ENCODE results near the gene SH3BP2. TPM values are rescaled to one million over a fixed set of nuclear protein-coding genes. Genes with fewer than 3 reads are reported as not detected.

Gene SH3BP2
- total RNA-seq: 10 to 100 TPM; 10.4 to 36.9 (median 16.4) TPM
- polyA plus RNA-seq: 10 to 100 TPM; 12.3 to 47.7 TPM
- long read RNA-seq, donor 1, partial matches to known transcripts: 13 of 21 reads
- long read RNA-seq, donor 1, other reads (novel, unspliced or antisense): 7 of 21 reads
- long read RNA-seq, donor 2, partial matches to known transcripts: 9 of 20 reads
- long read RNA-seq, donor 2, other reads (novel, unspliced or antisense): 10 of 20 reads
- long read RNA-seq, donor 3, partial matches to known transcripts: 24 of 42 reads
- long read RNA-seq, donor 3, other reads (novel, unspliced or antisense): 15 of 42 reads

GRCh38 chr4:2792711-2793585, at the start of gene SH3BP2:
Gene SH3BP2, plus strand, starts transcription at chr4:2793085. Its CDS starts 27,533 bp downstream, at chr4:2820618.
- Histone ChIP-seq H3K36me3 (peaks cover 0 to 17% (median 0%) of the 10 kb centered on the region in 9 donors), H3K27ac (peak within 1 kb of the TSS; percentile 58 to 96 (median 86))
- no peak for TF ChIP-seq CTCF (IDR thresholded peaks at IDR 0.05)

GRCh38 chr4:2743518-2744445, 49.1 kb upstream of the SH3BP2 start:
- H3K27me3 ChIP-seq: no peaks in the 10 kb centered on the region
- DNase-seq: no peak
- H3K4me1 ChIP-seq: peaks cover 0 to 34% (median 16%) of the 10 kb centered on the region in 9 donors
- intact Hi-C loops (cut with DNase I): no loop called here
- WGBS, 2 donors: 92 to 93% methylated on average over 21 of the region's 21 CpGs
- H3K9me3 ChIP-seq: no peaks in the 10 kb centered on the region
- TF ChIP-seq CTCF (IDR thresholded peaks at IDR 0.05): no peak
- no peak for ATAC-seq
- peaks cover 0 to 73% (median 28%) of the 10 kb centered on the region in 9 donors for H3K36me3 ChIP-seq
- H3K27ac ChIP-seq: no peak overlapping the region
- no peak overlapping the region for H3K4me3 ChIP-seq

More at GRCh38 chr4:2792711-2793585, at the start of gene SH3BP2:
- 6 to 9% methylated on average over 71 to 104 of the region's 104 CpGs for WGBS, 2 donors
- H3K4me1 ChIP-seq: peaks cover 34 to 79% (median 69%) of the 10 kb centered on the region in 9 donors
- intact Hi-C loops (cut with DNase I): loop anchor here in 1 of 10 donors (5.0 kb wide), 1 partner anchor 49 kb away; the partner anchor contains the start of gene ADD1
- peak; percentile 47 to 85 (median 69) for ATAC-seq
- peak; percentile 87 to 93 for DNase-seq
- H3K27me3 ChIP-seq: no peaks in the 10 kb centered on the region
- H3K4me3 ChIP-seq: peak within 1 kb of the TSS; percentile 56 to 86 (median 79)
- no peaks in the 10 kb centered on the region for H3K9me3 ChIP-seq

- no peak for ATAC-seq
Observed at GRCh38 chr4:2744576-2745270, 48.2 kb upstream of the SH3BP2 start.

More at GRCh38 chr4:2744576-2745270, 48.2 kb upstream of the SH3BP2 start:
- Histone ChIP-seq H3K4me3 (no peak overlapping the region), H3K36me3 (peaks cover 0 to 75% (median 28%) of the 10 kb centered on the region in 9 donors), H3K4me1 (peaks cover 0 to 34% (median 16%) of the 10 kb centered on the region in 9 donors), H3K9me3 (no peaks in the 10 kb centered on the region), H3K27me3 (no peaks in the 10 kb centered on the region), H3K27ac (peak overlapping the region in 1 of 10 donors; percentile 80)
- TF ChIP-seq CTCF (IDR thresholded peaks at IDR 0.05): no peak
- no peak for DNase-seq
- WGBS, 2 donors: 94 to 95% methylated on average over 28 of the region's 28 CpGs
- intact Hi-C loops (cut with DNase I): no loop called here

All from heart right ventricle (tissue), 16 donors.